SJCRH30 (cell line): Measurements from ENCODE around the gene FGF23. TPM values are rescaled to one million over a fixed set of nuclear protein-coding genes. Genes with fewer than 3 reads are reported as not detected.
"Not testable (repeated sequence)": the region's sequence is repeated elsewhere in the genome, so short reads cannot be mapped to it uniquely, and the experiment has no call there.

ENCODE experiments used
- DNase-seq, 2 experiments: peaks; one replicate each; pipeline ENCODE4 v3.0.0-alpha.2; 2015 to 2020
- H3K27ac ChIP-seq: fragments of 250-450 bp; sonication (Bioruptor Pico); 2 replicates; pipeline ENCODE4 v1.5.1; 2020; ENCODE audit warnings: mild to moderate bottlenecking, moderate library complexity
- H3K27me3 ChIP-seq: fragments of 250-450 bp; sonication (Bioruptor Pico); 2 replicates; pipeline ENCODE4 v1.5.1; 2020; ENCODE audit warnings: mild to moderate bottlenecking, moderate library complexity
- H3K36me3 ChIP-seq: fragments of 250-450 bp; sonication (Bioruptor Pico); 2 replicates; pipeline ENCODE4 v1.5.1; 2020; ENCODE audit warnings: mild to moderate bottlenecking, moderate library complexity
- H3K4me1 ChIP-seq: fragments of 250-450 bp; sonication (Bioruptor Pico); 2 replicates; pipeline ENCODE4 v1.5.1; 2020; ENCODE audit warnings: mild to moderate bottlenecking, moderate library complexity
- H3K4me3 ChIP-seq: fragments of 250-450 bp; sonication (Bioruptor Pico); 2 replicates; pipeline ENCODE4 v1.5.1; 2020; ENCODE audit warnings: mild to moderate bottlenecking, moderate library complexity
- H3K9me3 ChIP-seq: fragments of 250-450 bp; sonication (Bioruptor Pico); replicated peaks from 2 replicates; pipeline ENCODE4 v1.5.1; 2020; ENCODE audit warnings: mild to moderate bottlenecking, moderate library complexity
- total RNA-seq: library from RNA; depleted of rRNA; stranded (reverse); fragments of >200 nt; shearing (Covaris generic); gene quantifications from 2 replicates; pipeline ENCODE4 v1.2.3, GENCODE V29; 2014; rRNA removed

FGF23 gene
- 0.02 TPM in 1 of 2 replicates, not detected in the other for total RNA-seq

- H3K27me3 ChIP-seq: peaks cover 9% of the 10 kb centered on the region; the same call in 1 of the 2 replicates
- 0 out of 2 replicates have a peak, but pooled peaks cover 7% of the 10 kb centered on the region for H3K4me1 ChIP-seq
- peak; percentile 63 to 81 for DNase-seq
- no peak within 1 kb of the TSS for H3K4me3 ChIP-seq
- no peak within 1 kb of the TSS for H3K27ac ChIP-seq
- H3K9me3 ChIP-seq: no peaks in the 10 kb centered on the region
- no peaks in the 10 kb centered on the region for H3K36me3 ChIP-seq
These were observed at the start of gene FGF23 for GRCh38 chr12:4379405-4379804. Gene FGF23 (minus strand): TSS chr12:4379712. CDS start chr12:4379582, 130 bp downstream.

- peak; percentile 37 to 49 for DNase-seq
- peaks cover 8% of the 10 kb centered on the region for H3K4me1 ChIP-seq
- no peaks in the 10 kb centered on the region for H3K27me3 ChIP-seq
- H3K36me3 ChIP-seq: no peaks in the 10 kb centered on the region
- H3K9me3 ChIP-seq: no peaks in the 10 kb centered on the region
- peak overlapping the region; percentile 31; the same call in 1 of the 2 replicates for H3K27ac ChIP-seq
- no peak overlapping the region for H3K4me3 ChIP-seq
These were observed 44.9 kb upstream of the FGF23 start for GRCh38 chr12:4424422-4424821.

GRCh38 chr12:4423528-4424195 lies 44.1 kb upstream of the FGF23 start:
- Histone ChIP-seq H3K27ac (no peak overlapping the region), H3K9me3 (no peaks in the 10 kb centered on the region), H3K4me1 (peaks cover 8% of the 10 kb centered on the region), H3K36me3 (no peaks in the 10 kb centered on the region), H3K4me3 (no peak overlapping the region), H3K27me3 (no peaks in the 10 kb centered on the region)
- DNase-seq: no peak

- no peak overlapping the region for H3K27ac ChIP-seq
- H3K36me3 ChIP-seq: no peaks in the 10 kb centered on the region
- H3K9me3 ChIP-seq: no peaks in the 10 kb centered on the region
- peaks cover 12% of the 10 kb centered on the region for H3K4me1 ChIP-seq
- no peak overlapping the region for H3K4me3 ChIP-seq
- no peaks in the 10 kb centered on the region for H3K27me3 ChIP-seq
- DNase-seq: no peak
These were observed 43.5 kb upstream of the FGF23 start for GRCh38 chr12:4422985-4423384.

- H3K27ac ChIP-seq: no peak overlapping the region
- peak; percentile 39 to 83 for DNase-seq
- H3K36me3 ChIP-seq: no peaks in the 10 kb centered on the region
- H3K4me1 ChIP-seq: peaks cover 15% of the 10 kb centered on the region
- no peaks in the 10 kb centered on the region for H3K27me3 ChIP-seq
- H3K9me3 ChIP-seq: no peaks in the 10 kb centered on the region
- H3K4me3 ChIP-seq: no peak overlapping the region
These were observed 42.1 kb upstream of the FGF23 start for GRCh38 chr12:4421590-4422031.

GRCh38 chr12:4420138-4420670 lies 40.7 kb upstream of the FGF23 start:
- no peaks in the 10 kb centered on the region for H3K27me3 ChIP-seq
- DNase-seq: no peak
- H3K9me3 ChIP-seq: no peaks in the 10 kb centered on the region
- peaks cover 23% of the 10 kb centered on the region for H3K4me1 ChIP-seq
- no peaks in the 10 kb centered on the region for H3K36me3 ChIP-seq
- H3K4me3 ChIP-seq: no peak overlapping the region
- H3K27ac ChIP-seq: no peak overlapping the region

GRCh38 chr12:4418913-4419312 lies 39.4 kb upstream of the FGF23 start:
- Histone ChIP-seq H3K27ac (no peak overlapping the region), H3K9me3 (no peaks in the 10 kb centered on the region), H3K4me3 (no peak overlapping the region), H3K4me1 (peaks cover 22% of the 10 kb centered on the region), H3K36me3 (no peaks in the 10 kb centered on the region), H3K27me3 (no peaks in the 10 kb centered on the region)
- no peak for DNase-seq

GRCh38 chr12:4417936-4418335 lies 38.4 kb upstream of the FGF23 start:
- Histone ChIP-seq H3K4me1 (peaks cover 21% of the 10 kb centered on the region), H3K36me3 (no peaks in the 10 kb centered on the region), H3K27me3 (no peaks in the 10 kb centered on the region), H3K27ac (peak overlapping the region; percentile 1; the same call in 1 of the 2 replicates), H3K9me3 (no peaks in the 10 kb centered on the region), H3K4me3 (peak overlapping the region; percentile 30)
- DNase-seq: peak in 1 of 2 experiments; percentile 24

- DNase-seq: peak; percentile 46 to 66
- Histone ChIP-seq H3K36me3 (no peaks in the 10 kb centered on the region), H3K9me3 (no peaks in the 10 kb centered on the region), H3K27me3 (no peaks in the 10 kb centered on the region), H3K27ac (peak overlapping the region; percentile 1; the same call in 1 of the 2 replicates), H3K4me1 (peaks cover 21% of the 10 kb centered on the region), H3K4me3 (peak overlapping the region; percentile 30)
These were observed 37.9 kb upstream of the FGF23 start for GRCh38 chr12:4417455-4417854.

- no peak for DNase-seq
- Histone ChIP-seq H3K9me3 (no peaks in the 10 kb centered on the region), H3K27me3 (no peaks in the 10 kb centered on the region)
These were observed 36.8 kb upstream of the FGF23 start for GRCh38 chr12:4416276-4416675.

GRCh38 chr12:4412465-4412864 lies 33.0 kb upstream of the FGF23 start:
- Histone ChIP-seq H3K4me3 (no peak overlapping the region), H3K27me3 (no peaks in the 10 kb centered on the region), H3K9me3 (no peaks in the 10 kb centered on the region), H3K4me1 (peaks cover 14% of the 10 kb centered on the region), H3K27ac (no peak overlapping the region), H3K36me3 (no peaks in the 10 kb centered on the region)
- DNase-seq: no peak

More at GRCh38 chr12:4416276-4416675, 36.8 kb upstream of the FGF23 start:
- H3K36me3 ChIP-seq: no peaks in the 10 kb centered on the region
- no peak overlapping the region for H3K4me3 ChIP-seq
- H3K4me1 ChIP-seq: peaks cover 21% of the 10 kb centered on the region
- no peak overlapping the region for H3K27ac ChIP-seq

GRCh38 chr12:4412056-4412455 lies 32.5 kb upstream of the FGF23 start:
- H3K36me3 ChIP-seq: no peaks in the 10 kb centered on the region
- H3K4me1 ChIP-seq: peaks cover 14% of the 10 kb centered on the region
- H3K27ac ChIP-seq: no peak overlapping the region
- no peaks in the 10 kb centered on the region for H3K27me3 ChIP-seq
- no peaks in the 10 kb centered on the region for H3K9me3 ChIP-seq
- H3K4me3 ChIP-seq: no peak overlapping the region
- no peak for DNase-seq

GRCh38 chr12:4407136-4407535 lies 27.6 kb upstream of the FGF23 start:
- H3K36me3 ChIP-seq: no peaks in the 10 kb centered on the region
- peaks cover 2% of the 10 kb centered on the region; the same call in 1 of the 2 replicates for H3K9me3 ChIP-seq
- DNase-seq: no peak
- no peak overlapping the region for H3K27ac ChIP-seq
- H3K4me1 ChIP-seq: no peaks in the 10 kb centered on the region
- H3K27me3 ChIP-seq: no peaks in the 10 kb centered on the region
- H3K4me3 ChIP-seq: no peak overlapping the region

GRCh38 chr12:4404877-4405637 lies 25.5 kb upstream of the FGF23 start:
- not testable (repeated sequence) for H3K27me3 ChIP-seq, DNase-seq, H3K9me3 ChIP-seq, H3K4me1 ChIP-seq, H3K36me3 ChIP-seq, H3K4me3 ChIP-seq, H3K27ac ChIP-seq

GRCh38 chr12:4402996-4403395 lies 23.5 kb upstream of the FGF23 start:
- Histone ChIP-seq H3K4me1 (no peaks in the 10 kb centered on the region), H3K4me3 (no peak overlapping the region), H3K27me3 (0 out of 2 replicates have a peak, but pooled peaks cover 3% of the 10 kb centered on the region), H3K36me3 (no peaks in the 10 kb centered on the region), H3K9me3 (peaks cover 2% of the 10 kb centered on the region; the same call in 1 of the 2 replicates), H3K27ac (no peak overlapping the region)
- DNase-seq: no peak
